ENCODE results near the gene CDH20. TPM values are rescaled to one million over a fixed set of nuclear protein-coding genes. Genes with fewer than 3 reads are reported as not detected.

The CDH20 gene
- total RNA-seq, 4 donors from 2014 or later: 0.14 TPM; not detected in 3

GRCh38 chr18:61570070-61570469 is 236.8 kb downstream of the CDH20 start:
- intact Hi-C loops (cut with DNase I; ENCODE audit: low total_unique reads): loop anchor here (10.0 kb wide), 1 partner anchor 65 kb away; no protein-coding TSS in a partner anchor
- 74 to 75% methylated on average over 2 to 3 of the region's 3 CpGs for WGBS, 2 donors (ENCODE audit: low coverage in 1 of 2)
- Histone ChIP-seq H3K9me3 (peaks cover 0 to 5% of the 10 kb centered on the region in 2 donors), H3K4me3 (no peak overlapping the region), H3K36me3 (no peaks in the 10 kb centered on the region), H3K27me3 (no peaks in the 10 kb centered on the region), H3K4me1 (no peaks in the 10 kb centered on the region), H3K27ac (no peak overlapping the region)
- TF ChIP-seq EP300 (IDR thresholded peaks at IDR 0.05; ENCODE audit: low read depth): no peak
- TF ChIP-seq POLR2A (IDR thresholded peaks at IDR 0.05): no peak
- no peak for TF ChIP-seq CTCF (IDR thresholded peaks at IDR 0.05)
- no peak for TF ChIP-seq POLR2AphosphoS5 (IDR thresholded peaks at IDR 0.05)
- in situ Hi-C loops (cut with MboI; ENCODE audit: low pct_ligation_motif_present in 1 of 4, low pct_unique_long_range_greater_than_20kb in 1 of 4, low sequenced_read_pairs in 3 of 4): loop anchor here in 1 of 4 donors (10.0 kb wide), 1 partner anchor 565 kb away; no protein-coding TSS in a partner anchor
- DNase-seq: no peak

GRCh38 chr18:61572084-61572655 is 238.9 kb downstream of the CDH20 start:
- intact Hi-C loops (cut with DNase I; ENCODE audit: low total_unique reads): loop anchor here (10.0 kb wide), 1 partner anchor 63 kb away; no protein-coding TSS in a partner anchor
- H3K27me3 ChIP-seq: peaks cover under 1% of the 10 kb centered on the region
- no peak overlapping the region for H3K27ac ChIP-seq
- no peak overlapping the region for H3K4me3 ChIP-seq
- no peaks in the 10 kb centered on the region for H3K36me3 ChIP-seq
- DNase-seq: no peak
- H3K4me1 ChIP-seq: no peaks in the 10 kb centered on the region
- in situ Hi-C loops (cut with MboI; ENCODE audit: low pct_ligation_motif_present in 1 of 4, low pct_unique_long_range_greater_than_20kb in 1 of 4, low sequenced_read_pairs in 3 of 4): loop anchor here in 1 of 4 donors (10.0 kb wide), 1 partner anchor 563 kb away; no protein-coding TSS in a partner anchor
- 82 to 87% methylated on average over 3 to 4 of the region's 4 CpGs for WGBS, 2 donors (ENCODE audit: low coverage in 1 of 2)
- TF ChIP-seq POLR2AphosphoS5 (IDR thresholded peaks at IDR 0.05): no peak
- no peak for TF ChIP-seq EP300 (IDR thresholded peaks at IDR 0.05; ENCODE audit: low read depth)
- no peak for TF ChIP-seq POLR2A (IDR thresholded peaks at IDR 0.05)
- no peak for TF ChIP-seq CTCF (IDR thresholded peaks at IDR 0.05)
- H3K9me3 ChIP-seq: peaks cover 0 to 5% of the 10 kb centered on the region in 2 donors

- in situ Hi-C loops (cut with MboI; ENCODE audit: low pct_ligation_motif_present in 1 of 4, low pct_unique_long_range_greater_than_20kb in 1 of 4, low sequenced_read_pairs in 3 of 4) (loop anchor here in 1 of 4 donors (10.0 kb wide), 1 partner anchor 562 kb away; no protein-coding TSS in a partner anchor), intact Hi-C loops (cut with DNase I; ENCODE audit: low total_unique reads) (loop anchor here (10.0 kb wide), 1 partner anchor 62 kb away; no protein-coding TSS in a partner anchor)
- Histone ChIP-seq H3K27ac (no peak overlapping the region), H3K4me1 (no peaks in the 10 kb centered on the region), H3K36me3 (no peaks in the 10 kb centered on the region), H3K27me3 (peaks cover 3% of the 10 kb centered on the region), H3K9me3 (peaks cover 0 to 5% of the 10 kb centered on the region in 2 donors), H3K4me3 (no peak overlapping the region)
- TF ChIP-seq POLR2AphosphoS5 (IDR thresholded peaks at IDR 0.05): no peak
- DNase-seq: no peak
- WGBS, 2 donors (ENCODE audit: low coverage in 1 of 2): 63% methylated on average over 1 of the region's 1 CpG; no CpG with 5 or more reads in 1 of the 2 donors
These were observed 239.6 kb downstream of the CDH20 start for GRCh38 chr18:61572871-61573270.

- DNase-seq: no peak
- in situ Hi-C loops (cut with MboI; ENCODE audit: low pct_ligation_motif_present in 1 of 4, low pct_unique_long_range_greater_than_20kb in 1 of 4, low sequenced_read_pairs in 3 of 4): loop anchor here (10.0 to 25.0 kb wide), 4 partner anchors 313 to 563 kb away; partner anchors contain the start of gene RNF152 (in 2 of the 4)
These were observed 241.4 kb downstream of the CDH20 start for GRCh38 chr18:61574665-61575064.

More at GRCh38 chr18:61574665-61575064, 241.4 kb downstream of the CDH20 start:
- TF ChIP-seq POLR2AphosphoS5 (IDR thresholded peaks at IDR 0.05) (no peak), POLR2A (IDR thresholded peaks at IDR 0.05) (no peak), CTCF (IDR thresholded peaks at IDR 0.05) (no peak), EP300 (IDR thresholded peaks at IDR 0.05; ENCODE audit: low read depth) (no peak)
- no peaks in the 10 kb centered on the region for H3K36me3 ChIP-seq
- no peak overlapping the region for H3K27ac ChIP-seq
- H3K9me3 ChIP-seq: peaks cover 0 to 5% of the 10 kb centered on the region in 2 donors
- H3K4me3 ChIP-seq: no peak overlapping the region
- no peaks in the 10 kb centered on the region for H3K4me1 ChIP-seq
- H3K27me3 ChIP-seq: peaks cover 3% of the 10 kb centered on the region
- intact Hi-C loops (cut with DNase I; ENCODE audit: low total_unique reads): loop anchor here (10.0 kb wide), 1 partner anchor 60 kb away; no protein-coding TSS in a partner anchor

Measured in transverse colon (tissue), 4 donors.